T-helper 9 cell (primary cell): Measurements from ENCODE around the gene KCNJ2.

Experiments used
- DNase-seq: peaks from one replicate; pipeline ENCODE4 v3.0.0-alpha.2; 2020
- total RNA-seq, 2 donors: gene quantifications; one replicate each; lab custom pipeline; 2026; lab: John Stamatoyannopoulos, UW

Gene KCNJ2
- 0 reads per million in 2 donors for total RNA-seq

- no peak for DNase-seq
Measured at GRCh38 chr17:70168977-70169708, at the start of gene KCNJ2. Gene KCNJ2, plus strand, starts transcription at chr17:70169532. Its CDS starts 5,508 bp downstream, at chr17:70175040.

- DNase-seq = no peak
Measured at GRCh38 chr17:70119545-70119944, 49.8 kb upstream of the KCNJ2 start.

GRCh38 chr17:70119983-70120382, 49.3 kb upstream of the KCNJ2 start:
- no peak for DNase-seq

- no peak for DNase-seq
Measured at GRCh38 chr17:70120425-70120824, 48.9 kb upstream of the KCNJ2 start.

- DNase-seq = no peak
Measured at GRCh38 chr17:70121126-70121525, 48.2 kb upstream of the KCNJ2 start.

- DNase-seq = no peak
Measured at GRCh38 chr17:70123193-70123592, 46.1 kb upstream of the KCNJ2 start.

- no peak for DNase-seq
Measured at GRCh38 chr17:70124723-70125122, 44.6 kb upstream of the KCNJ2 start.

- DNase-seq = no peak
Measured at GRCh38 chr17:70127221-70127873, 42.0 kb upstream of the KCNJ2 start.

- no peak for DNase-seq
Measured at GRCh38 chr17:70128727-70129238, 40.5 kb upstream of the KCNJ2 start.

- DNase-seq = no peak
Measured at GRCh38 chr17:70130289-70130688, 39.0 kb upstream of the KCNJ2 start.

GRCh38 chr17:70132505-70132904, 36.8 kb upstream of the KCNJ2 start:
- DNase-seq = no peak

- no peak for DNase-seq
Measured at GRCh38 chr17:70134042-70134441, 35.3 kb upstream of the KCNJ2 start.

GRCh38 chr17:70134777-70135176, 34.6 kb upstream of the KCNJ2 start:
- DNase-seq = no peak

GRCh38 chr17:70136131-70136530, 33.2 kb upstream of the KCNJ2 start:
- DNase-seq = no peak

- DNase-seq = no peak
Measured at GRCh38 chr17:70137451-70138230, 31.7 kb upstream of the KCNJ2 start.

- no peak for DNase-seq
Measured at GRCh38 chr17:70138291-70138865, 31.0 kb upstream of the KCNJ2 start.

- DNase-seq = no peak
Measured at GRCh38 chr17:70139449-70139993, 29.8 kb upstream of the KCNJ2 start.

GRCh38 chr17:70144260-70144846, 25.0 kb upstream of the KCNJ2 start:
- DNase-seq = no peak

- no peak for DNase-seq
Measured at GRCh38 chr17:70153210-70153609, 16.1 kb upstream of the KCNJ2 start.

GRCh38 chr17:70157151-70157550, 12.2 kb upstream of the KCNJ2 start:
- DNase-seq = no peak

GRCh38 chr17:70158180-70158579, 11.2 kb upstream of the KCNJ2 start:
- DNase-seq = no peak

- DNase-seq = no peak
Measured at GRCh38 chr17:70158591-70158990, 10.7 kb upstream of the KCNJ2 start.
